WTC11 (cell line): ENCODE data around the gene PLXNC1. TPM values are rescaled to one million over a fixed set of nuclear protein-coding genes. Genes with fewer than 3 reads are reported as not detected.

Experiments used
- AR ChIP-seq: fragments of 250-450 bp; sonication (Bioruptor Pico); IDR thresholded peaks from 2 replicates; pipeline ENCODE4 v1.9.0; 2021; ENCODE audit warnings: mild to moderate bottlenecking
- ATF1 ChIP-seq: sonication (generic); formaldehyde crosslinking; IDR thresholded peaks from 2 replicates; pipeline ENCODE4 v1.8.1; 2023; ENCODE audit warnings: mild to moderate bottlenecking, moderate library complexity, missing genetic modification reagents
- ELF4 ChIP-seq: sonication (generic); formaldehyde crosslinking; IDR thresholded peaks from 2 replicates; pipeline ENCODE4 v1.8.1; 2022; ENCODE audit warnings: low read depth, mild to moderate bottlenecking, moderate library complexity, missing genetic modification reagents
- ERG ChIP-seq: fragments of 250-450 bp; sonication (Bioruptor Pico); IDR thresholded peaks from 2 replicates; pipeline ENCODE4 v1.8.0; 2021; ENCODE audit warnings: mild to moderate bottlenecking
- IRF1 ChIP-seq: sonication (generic); formaldehyde crosslinking; IDR thresholded peaks from 2 replicates; pipeline ENCODE4 v1.8.0; 2023; ENCODE audit warnings: missing genetic modification reagents
- RORB ChIP-seq: fragments of 250-450 bp; sonication (Bioruptor Pico); IDR thresholded peaks from 2 replicates; pipeline ENCODE4 v1.9.0; 2021; ENCODE audit warnings: mild to moderate bottlenecking
- SMAD4 ChIP-seq: sonication (generic); formaldehyde crosslinking; IDR thresholded peaks from 2 replicates; pipeline ENCODE4 v1.8.0; 2022; ENCODE audit warnings: mild to moderate bottlenecking, missing genetic modification reagents
- USF2 ChIP-seq: sonication (generic); formaldehyde crosslinking; IDR thresholded peaks from 2 replicates; pipeline ENCODE4 v1.8.1; 2023; ENCODE audit warnings: mild to moderate bottlenecking, missing genetic modification reagents, moderate library complexity
- ZNF138 ChIP-seq: sonication (generic); formaldehyde crosslinking; conservative IDR thresholded peaks from 2 replicates; pipeline ENCODE4 v1.8.1; 2022; ENCODE audit warnings: mild to moderate bottlenecking, moderate library complexity, missing genetic modification reagents
- ZNF281 ChIP-seq: sonication (generic); formaldehyde crosslinking; IDR thresholded peaks from 2 replicates; pipeline ENCODE4 v1.8.0; 2023; ENCODE audit warnings: mild to moderate bottlenecking, missing genetic modification reagents
- ZNF512 ChIP-seq: sonication (generic); formaldehyde crosslinking; IDR thresholded peaks from 2 replicates; pipeline ENCODE4 v1.8.1; 2022; ENCODE audit warnings: missing genetic modification reagents, borderline replicate concordance
- ZNF532 ChIP-seq: fragments of 250-450 bp; sonication (Bioruptor Pico); IDR thresholded peaks from 2 replicates; pipeline ENCODE4 v1.9.0; 2021; ENCODE audit warnings: mild to moderate bottlenecking, borderline replicate concordance
- total RNA-seq: library from RNA; stranded (reverse); gene quantifications from 3 replicates; pipeline ENCODE4 v1.2.3, GENCODE V29; 2021

The PLXNC1 gene
- total RNA-seq, 1 experiment from 2014 or later = 3.1 TPM

- no peak for TF ChIP-seq AR (CRISPR knock-in tag)
- no peak for TF ChIP-seq IRF1
- no peak for TF ChIP-seq ATF1 (CRISPR knock-in tag)
- TF ChIP-seq ZNF138 (CRISPR knock-in tag) = no peak
- TF ChIP-seq ZNF532 (CRISPR knock-in tag) = no peak
- no peak for TF ChIP-seq ERG (CRISPR knock-in tag)
- no peak for TF ChIP-seq ELF4 (CRISPR knock-in tag)
- no peak for TF ChIP-seq ZNF512
- no peak for TF ChIP-seq SMAD4 (CRISPR knock-in tag)
- no peak for TF ChIP-seq USF2
- no peak for TF ChIP-seq RORB (CRISPR knock-in tag)
- no peak for TF ChIP-seq ZNF281 (CRISPR knock-in tag)
These were observed 4.1 kb downstream of the PLXNC1 start (continued) for GRCh38 chr12:94152292-94153078.
